ENCODE data around the gene SUPT5H. TPM values are rescaled to one million over a fixed set of nuclear protein-coding genes. Genes with fewer than 3 reads are reported as not detected.

SUPT5H gene
- total RNA-seq, 1 donor from 2014 or later: 48.5 TPM

- Mint-ChIP-seq H3K36me3 (no peaks in the 10 kb centered on the region), H3K4me1 (peaks cover 22% of the 10 kb centered on the region), H3K27me3 (ENCODE audit: insufficient read depth, low read depth) (peaks cover 32% of the 10 kb centered on the region), H3K9me3 (peaks cover under 1% of the 10 kb centered on the region), H3K27ac (peak overlapping the region; percentile 20), H3K4me3 (peak overlapping the region; percentile 81)
- peak overlapping the region; percentile 71 for H3K4me2 ChIP-seq
- no peaks in the 10 kb centered on the region for H4K20me1 ChIP-seq (ENCODE audit: low read depth)
- peak overlapping the region; percentile 83 for H2AFZ ChIP-seq (replicated peaks)
- peaks cover 17% of the 10 kb centered on the region for H3K4me1 ChIP-seq
- H3K9ac ChIP-seq: no peak overlapping the region
- peaks cover 69% of the 10 kb centered on the region for H3K27me3 ChIP-seq
- DNase-seq (ENCODE audit: low spot score): peak; percentile 89
- no peaks in the 10 kb centered on the region for H3K9me3 ChIP-seq (ENCODE audit: low read depth)
- H3K27ac ChIP-seq: no peak overlapping the region
- H3K79me2 ChIP-seq (ENCODE audit: low read depth): no peaks in the 10 kb centered on the region
- peak overlapping the region; percentile 56 for H3K4me3 ChIP-seq
- TF ChIP-seq EZH2phosphoT487 (IDR thresholded peaks at IDR 0.05) (no peak), CTCF (IDR thresholded peaks at IDR 0.05) (peak; percentile 57)
- H3F3A ChIP-seq (ENCODE audit: low read depth): peaks cover 28% of the 10 kb centered on the region
- no peaks in the 10 kb centered on the region for H3K36me3 ChIP-seq
These were observed 52.8 kb downstream of the SUPT5H start for GRCh38 chr19:39497996-39498797.

DNA sequence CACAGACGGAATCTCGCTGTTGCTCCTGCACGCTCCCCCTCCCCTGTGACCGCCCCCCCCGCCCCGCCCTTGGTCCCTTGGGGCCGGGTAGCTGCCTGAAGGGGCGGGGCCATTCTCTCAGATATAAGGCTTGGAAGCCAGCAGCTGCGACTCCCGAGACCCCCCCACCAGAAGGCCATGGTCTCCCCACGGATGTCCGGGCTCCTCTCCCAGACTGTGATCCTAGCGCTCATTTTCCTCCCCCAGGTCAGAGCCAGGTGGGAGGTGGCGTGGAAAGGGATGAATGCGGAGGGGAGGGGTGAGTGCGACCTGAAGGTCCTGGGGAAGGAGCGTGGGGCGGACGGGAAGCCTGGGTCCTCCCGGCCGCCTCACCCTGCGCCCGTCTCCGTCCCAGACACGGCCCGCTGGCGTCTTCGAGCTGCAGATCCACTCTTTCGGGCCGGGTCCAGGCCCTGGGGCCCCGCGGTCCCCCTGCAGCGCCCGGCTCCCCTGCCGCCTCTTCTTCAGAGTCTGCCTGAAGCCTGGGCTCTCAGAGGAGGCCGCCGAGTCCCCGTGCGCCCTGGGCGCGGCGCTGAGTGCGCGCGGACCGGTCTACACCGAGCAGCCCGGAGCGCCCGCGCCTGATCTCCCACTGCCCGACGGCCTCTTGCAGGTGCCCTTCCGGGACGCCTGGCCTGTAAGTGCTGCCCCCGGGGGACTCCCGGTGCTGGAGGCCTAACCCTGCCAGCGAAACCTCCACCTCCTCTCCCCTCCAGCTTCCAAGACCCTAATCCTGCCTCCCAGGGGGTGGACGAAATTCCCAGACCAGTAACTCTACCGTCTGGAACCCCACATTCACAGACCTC lies 53.6 kb downstream of the SUPT5H start, which contains the start of gene DLL3:
Gene DLL3 (plus strand): TSS at position 150 of the 845 bp plus-strand sequence. CDS start 28 bp downstream, at position 178.
- Mint-ChIP-seq H3K9me3 (peaks cover 4% of the 10 kb centered on the region), H3K4me1 (peaks cover 27% of the 10 kb centered on the region), H3K27me3 (ENCODE audit: insufficient read depth, low read depth) (peaks cover 34% of the 10 kb centered on the region), H3K27ac (peak within 1 kb of the TSS; percentile 31), H3K36me3 (no peaks in the 10 kb centered on the region), H3K4me3 (peak within 1 kb of the TSS; percentile 86)
- no peak within 1 kb of the TSS for H3K9ac ChIP-seq
- peak within 1 kb of the TSS; percentile 89 for H2AFZ ChIP-seq (replicated peaks)
- peak within 1 kb of the TSS; percentile 56 for H3K4me3 ChIP-seq
- H3K4me2 ChIP-seq: peak within 1 kb of the TSS; percentile 71
- H3F3A ChIP-seq (ENCODE audit: low read depth): peaks cover 28% of the 10 kb centered on the region
- H3K27me3 ChIP-seq: peaks cover 77% of the 10 kb centered on the region
- no peaks in the 10 kb centered on the region for H3K79me2 ChIP-seq (ENCODE audit: low read depth)
- H3K4me1 ChIP-seq: peaks cover 17% of the 10 kb centered on the region
- peak; percentile 62 for DNase-seq (ENCODE audit: low spot score)
- no peaks in the 10 kb centered on the region for H3K36me3 ChIP-seq
- no peak within 1 kb of the TSS for H3K27ac ChIP-seq
- H4K20me1 ChIP-seq (ENCODE audit: low read depth): no peaks in the 10 kb centered on the region
- no peak for TF ChIP-seq CTCF (IDR thresholded peaks at IDR 0.05)
- TF ChIP-seq EZH2 (IDR thresholded peaks at IDR 0.05): peak; percentile 84
- peak; percentile 68 for TF ChIP-seq EZH2phosphoT487 (IDR thresholded peaks at IDR 0.05)
- no peaks in the 10 kb centered on the region for H3K9me3 ChIP-seq (ENCODE audit: low read depth)

- Mint-ChIP-seq H3K4me1 (peaks cover 27% of the 10 kb centered on the region), H3K27ac (no peak overlapping the region), H3K4me3 (peak overlapping the region; percentile 86), H3K36me3 (no peaks in the 10 kb centered on the region), H3K9me3 (peaks cover 7% of the 10 kb centered on the region), H3K27me3 (ENCODE audit: insufficient read depth, low read depth) (peaks cover 42% of the 10 kb centered on the region)
- H3K9me3 ChIP-seq (ENCODE audit: low read depth): no peaks in the 10 kb centered on the region
- no peak overlapping the region for H3K4me2 ChIP-seq
- no peak for DNase-seq (ENCODE audit: low spot score)
- no peaks in the 10 kb centered on the region for H4K20me1 ChIP-seq (ENCODE audit: low read depth)
- no peaks in the 10 kb centered on the region for H3K36me3 ChIP-seq
- peaks cover 86% of the 10 kb centered on the region for H3K27me3 ChIP-seq
- no peak overlapping the region for H3K9ac ChIP-seq
- no peaks in the 10 kb centered on the region for H3K79me2 ChIP-seq (ENCODE audit: low read depth)
- no peak overlapping the region for H2AFZ ChIP-seq (replicated peaks)
- no peak for TF ChIP-seq CTCF (IDR thresholded peaks at IDR 0.05)
- no peak for TF ChIP-seq EZH2phosphoT487 (IDR thresholded peaks at IDR 0.05)
- no peak for TF ChIP-seq EZH2 (IDR thresholded peaks at IDR 0.05)
- peaks cover 21% of the 10 kb centered on the region for H3F3A ChIP-seq (ENCODE audit: low read depth)
- H3K4me1 ChIP-seq: peaks cover 17% of the 10 kb centered on the region
- no peak overlapping the region for H3K4me3 ChIP-seq
- no peak overlapping the region for H3K27ac ChIP-seq
These were observed 54.5 kb downstream of the SUPT5H start for GRCh38 chr19:39499932-39500331.

All from neural progenitor cell (in vitro differentiated cells).